ENCODE results near the gene FBXO5.
"Not testable (repeated sequence)": the region's sequence is repeated elsewhere in the genome, so short reads cannot be mapped to it uniquely, and the experiment has no call there.

FBXO5 gene

GRCh38 chr6:152993431-152993830, 10.6 kb upstream of the FBXO5 start:
- no peak for DNase-seq (ENCODE audit: low read depth)

- no peak for DNase-seq (ENCODE audit: low read depth)
Measured at GRCh38 chr6:152986978-152987377, 4.1 kb upstream of the FBXO5 start.

GRCh38 chr6:152985300-152985699, 2.5 kb upstream of the FBXO5 start:
- DNase-seq (ENCODE audit: low read depth), result not testable (repeated sequence)

- DNase-seq (ENCODE audit: low read depth), result no peak
Measured at GRCh38 chr6:152984513-152984872, 1.7 kb upstream of the FBXO5 start.

- DNase-seq (ENCODE audit: low read depth), result peak; percentile 85
Measured at GRCh38 chr6:152983637-152984512, 1.0 kb upstream of the FBXO5 start.

GRCh38 chr6:152981989-152982903, 595 bp downstream of the FBXO5 start:
- no peak for DNase-seq (ENCODE audit: low read depth)

GRCh38 chr6:152981219-152981618, 1.6 kb downstream of the FBXO5 start:
- no peak for DNase-seq (ENCODE audit: low read depth)

GRCh38 chr6:152980656-152981055, 2.2 kb downstream of the FBXO5 start:
- DNase-seq (ENCODE audit: low read depth), result no peak

- DNase-seq (ENCODE audit: low read depth), result no peak
Measured at GRCh38 chr6:152979116-152979515, 3.7 kb downstream of the FBXO5 start.

GRCh38 chr6:152978058-152978457, 4.8 kb downstream of the FBXO5 start:
- DNase-seq (ENCODE audit: low read depth), result no peak

GRCh38 chr6:152977556-152977955, 5.3 kb downstream of the FBXO5 start:
- no peak for DNase-seq (ENCODE audit: low read depth)

- no peak for DNase-seq (ENCODE audit: low read depth)
Measured at GRCh38 chr6:152976749-152977148, 6.1 kb downstream of the FBXO5 start.

GRCh38 chr6:152975204-152975915, 7.5 kb downstream of the FBXO5 start:
- DNase-seq (ENCODE audit: low read depth), result no peak

- DNase-seq (ENCODE audit: low read depth), result no peak
Measured at GRCh38 chr6:152973916-152974315, 8.9 kb downstream of the FBXO5 start.

GRCh38 chr6:152969688-152970418, 13.0 kb downstream of the FBXO5 start:
- no peak for DNase-seq (ENCODE audit: low read depth)

- DNase-seq (ENCODE audit: low read depth), result not testable (repeated sequence)
Measured at GRCh38 chr6:152966168-152966894, 16.5 kb downstream of the FBXO5 start.

- DNase-seq (ENCODE audit: low read depth), result no peak
Measured at GRCh38 chr6:152959333-152959732, 23.5 kb downstream of the FBXO5 start.

GRCh38 chr6:152957796-152958195, 25.0 kb downstream of the FBXO5 start:
- DNase-seq (ENCODE audit: low read depth), result no peak

- DNase-seq (ENCODE audit: low read depth), result no peak
Measured at GRCh38 chr6:152954443-152954842, 28.4 kb downstream of the FBXO5 start.

GRCh38 chr6:152952866-152953509, 29.9 kb downstream of the FBXO5 start:
- DNase-seq (ENCODE audit: low read depth), result peak; percentile 42
